Spleen (tissue), 11 donors: ENCODE data around the gene KCNE3. TPM values are rescaled to one million over a fixed set of nuclear protein-coding genes. Genes with fewer than 3 reads are reported as not detected.

Source experiments
- DNase-seq: peaks from one replicate; pipeline ENCODE4 v3.0.0-alpha.2; 2020
- H3K27ac ChIP-seq, 8 donors: fragments of 200-600 bp; sonication (generic) in 7 of 8; 1 replicate in 4 of 8; 2 replicates in 4 of 8; pipeline versions ENCODE4 v1.5.0 to v1.8.0; 2016 to 2021; ENCODE audit warnings: inconsistent platforms in 4 of 8, mild to moderate bottlenecking in 4 of 8, moderate library complexity in 1 of 8
- H3K27me3 ChIP-seq, 7 donors: fragments of 200-600 bp; sonication (generic) in 6 of 7; replicated peaks in 1 of 7; 1 replicate in 4 of 7; 2 replicates in 3 of 7; pipeline versions ENCODE4 v1.5.0 to v1.8.0; 2016 to 2021; ENCODE audit warnings: inconsistent platforms in 3 of 7, mild to moderate bottlenecking in 1 of 7
- H3K36me3 ChIP-seq, 6 donors: fragments of 200-600 bp; sonication (generic) in 5 of 6; 1 replicate in 4 of 6; 2 replicates in 2 of 6; pipeline versions ENCODE4 v1.5.0 to v1.8.0; 2016 to 2021; ENCODE audit warnings: inconsistent platforms in 2 of 6
- H3K4me1 ChIP-seq, 6 donors: fragments of 200-600 bp; sonication (generic) in 5 of 6; 1 replicate in 3 of 6; 2 replicates in 3 of 6; pipeline versions ENCODE4 v1.5.0 to v1.8.0; 2016 to 2021; ENCODE audit warnings: inconsistent platforms in 3 of 6
- H3K4me3 ChIP-seq, 8 donors: fragments of 200-600 bp; sonication (generic) in 7 of 8; 1 replicate in 4 of 8; 2 replicates in 4 of 8; pipeline versions ENCODE4 v1.5.0 to v1.8.0; 2016 to 2021; ENCODE audit warnings: inconsistent platforms in 4 of 8, mild to moderate bottlenecking in 4 of 8, moderate library complexity in 2 of 8
- H3K9me3 ChIP-seq, 8 donors: fragments of 200-600 bp; sonication (generic) in 7 of 8; 1 replicate in 4 of 8; 2 replicates in 4 of 8; pipeline versions ENCODE4 v1.5.0 to v1.8.0; 2016 to 2021; ENCODE audit warnings: inconsistent platforms in 4 of 8
- CTCF ChIP-seq, 11 experiments: fragments of 200-600 bp in 7 of 11; fragments of 450-650 bp in 4 of 11; sonication (generic) in 4 of 11; IDR thresholded peaks in 8 of 11; conservative IDR thresholded peaks in 3 of 11; 1 replicate in 7 of 11; 2 replicates in 4 of 11; pipeline versions ENCODE4 v1.4.0 to v1.8.0; 2016 to 2021; ENCODE audit warnings: antibody characterized with exemption in 11 of 11, inconsistent platforms in 4 of 11, mild to moderate bottlenecking in 1 of 11
- POLR2A ChIP-seq, 3 donors: fragments of 450-650 bp; IDR thresholded peaks; one replicate each; pipeline ENCODE4 v1.5.1; 2017; ENCODE audit warnings: antibody characterized with exemption in 3 of 3, mild to moderate bottlenecking in 1 of 3
- POLR2AphosphoS5 ChIP-seq, 3 donors: sonication (generic); formaldehyde crosslinking; IDR thresholded peaks; one replicate each; pipeline ENCODE4 v1.5.1; 2017; ENCODE audit warnings: antibody characterized with exemption in 3 of 3
- WGBS, 5 donors: extraction: QIAGEN DNeasy Blood & Tissue Kit in 3 of 5; methylation state at CpG; one replicate each; pipeline versions ENCODE4 v1.1.5 to v1.1.7; 2013 to 2018; 5-methylcytosine and 5-hydroxymethylcytosine counted together
- intact Hi-C: fragments of 100-400 bp; cut with DNase I; formaldehyde crosslinking; loops from one replicate; pipeline ENCODE4 v1.15.0; 2023; ENCODE audit warnings: low total_unique reads
- polyA plus RNA-seq, 3 donors: library from polyadenylated mRNA; stranded (reverse); fragments of 200-250 nt; gene quantifications; one replicate each; pipeline ENCODE4 v1.2.1, GENCODE V29; 2013
- total RNA-seq, 7 donors: library from RNA; depleted of rRNA in 3 of 7; stranded (reverse); fragments of >200 nt in 3 of 7; fragmentation: NEBNext Ultra II Directional in 4 of 7; extraction: Animal tissue kit (Norgen Biotek cat#: 25700) in 4 of 7; gene quantifications; one replicate each; pipeline versions ENCODE4 v1.1.0 to v1.2.1, GENCODE V29; 2016 to 2021
- donor health status: healthy with polysubstance abuse.
- donor health status: DM: no; HTN: no; CAD: no; lungs with moderate emphysema.
- donor health status: DM: no; HTN: no; CAD: no.
- donor health status: Bipolar disorder and iron deficiency.
- donor health status: healthy.
- donor health status: DM: no; HTN: no; CAD: no.
- donor health status: DM: yes; HTN: yes; CAD: no.

KCNE3 gene
- total and polyA plus RNA-seq, 10 donors: 4.2 to 61.8 (median 23.3) TPM

GRCh38 chr11:74450318-74450717 lies 17.0 kb downstream of the KCNE3 start:
- peaks cover 0 to 6% (median 0%) of the 10 kb centered on the region in 6 donors for H3K36me3 ChIP-seq
- no peak overlapping the region for H3K4me3 ChIP-seq
- H3K27me3 ChIP-seq: peaks cover 0 to 11% (median 0%) of the 10 kb centered on the region in 7 donors
- intact Hi-C loops: no loop called here
- H3K9me3 ChIP-seq: no peaks in the 10 kb centered on the region
- no peak overlapping the region for H3K27ac ChIP-seq
- TF ChIP-seq POLR2A (IDR thresholded peaks at IDR 0.05): no peak
- TF ChIP-seq POLR2AphosphoS5 (IDR thresholded peaks at IDR 0.05): no peak
- TF ChIP-seq CTCF (IDR thresholded peaks at IDR 0.05 in 8 of 11, conservative IDR thresholded peaks at IDR 0.05 in 3 of 11): no peak
- no peak for DNase-seq
- H3K4me1 ChIP-seq: peaks cover 0 to 23% (median 11%) of the 10 kb centered on the region in 6 donors
- 79 to 91% (median 87%) methylated on average over 6 of the region's 6 CpGs for WGBS, 5 donors

DNA sequence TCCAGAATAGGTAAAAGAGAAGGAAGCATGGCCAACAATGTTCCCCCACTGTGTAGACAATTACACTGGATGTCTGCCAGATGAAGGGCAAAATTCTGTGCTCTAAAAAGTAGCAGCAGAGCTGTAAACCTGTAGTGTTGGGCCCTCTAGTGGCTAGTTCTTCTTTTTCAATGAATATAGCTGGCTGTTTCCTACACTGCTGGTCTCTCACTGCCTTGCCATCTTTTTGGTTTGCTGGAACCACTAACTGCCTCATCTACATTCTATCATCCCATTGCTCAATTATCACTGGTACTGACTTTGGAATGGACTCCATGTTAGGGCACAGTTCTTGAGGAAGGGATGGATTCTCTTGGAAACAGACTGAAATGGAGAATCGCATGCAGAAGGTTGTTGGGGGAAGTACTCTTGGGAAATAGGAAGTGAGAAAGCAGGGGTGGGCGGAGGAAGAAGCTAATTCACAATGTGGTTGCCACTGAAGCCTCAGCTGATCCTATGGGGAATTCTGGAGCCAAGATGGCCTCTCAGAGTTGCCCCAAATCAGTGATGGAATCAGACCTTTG lies 17.9 kb downstream of the KCNE3 start:
- H3K27ac ChIP-seq: peak overlapping the region in 2 of 8 donors; percentile 19 to 50
- H3K27me3 ChIP-seq: peaks cover 0 to 11% (median 0%) of the 10 kb centered on the region in 7 donors
- intact Hi-C loops: no loop called here
- no peaks in the 10 kb centered on the region for H3K36me3 ChIP-seq
- peak overlapping the region in 1 of 8 donors; percentile 37 for H3K4me3 ChIP-seq
- WGBS, 5 donors: 14 to 32% (median 22%) methylated on average over 2 of the region's 2 CpGs
- no peak for TF ChIP-seq POLR2AphosphoS5 (IDR thresholded peaks at IDR 0.05)
- peak; percentile 54 to 79 (median 71) for TF ChIP-seq CTCF (IDR thresholded peaks at IDR 0.05 in 8 of 11, conservative IDR thresholded peaks at IDR 0.05 in 3 of 11)
- H3K9me3 ChIP-seq: no peaks in the 10 kb centered on the region
- peaks cover 0 to 23% (median 11%) of the 10 kb centered on the region in 6 donors for H3K4me1 ChIP-seq
- no peak for DNase-seq

GRCh38 chr11:74447720-74448119 lies 19.6 kb downstream of the KCNE3 start:
- no peak for DNase-seq
- H3K9me3 ChIP-seq: no peaks in the 10 kb centered on the region
- peaks cover 0 to 6% (median 0%) of the 10 kb centered on the region in 7 donors for H3K27me3 ChIP-seq
- intact Hi-C loops: loop anchor here (1.0 kb wide), 1 partner anchor 56 kb away; no protein-coding TSS in a partner anchor
- H3K4me1 ChIP-seq: peaks cover 0 to 15% (median 9%) of the 10 kb centered on the region in 6 donors
- no peak overlapping the region for H3K4me3 ChIP-seq
- no peaks in the 10 kb centered on the region for H3K36me3 ChIP-seq
- TF ChIP-seq POLR2A (IDR thresholded peaks at IDR 0.05): no peak
- no peak overlapping the region for H3K27ac ChIP-seq

- intact Hi-C loops: no loop called here
- no peak overlapping the region for H3K27ac ChIP-seq
- WGBS, 5 donors: 79 to 91% (median 83%) methylated on average over 1 of the region's 1 CpG
- H3K36me3 ChIP-seq: no peaks in the 10 kb centered on the region
- no peak for DNase-seq
- no peak overlapping the region for H3K4me3 ChIP-seq
- peaks cover 0 to 15% (median 9%) of the 10 kb centered on the region in 6 donors for H3K4me1 ChIP-seq
- no peaks in the 10 kb centered on the region for H3K27me3 ChIP-seq
- TF ChIP-seq POLR2AphosphoS5 (IDR thresholded peaks at IDR 0.05) (no peak), CTCF (IDR thresholded peaks at IDR 0.05 in 8 of 11, conservative IDR thresholded peaks at IDR 0.05 in 3 of 11) (no peak), POLR2A (IDR thresholded peaks at IDR 0.05) (no peak)
- no peaks in the 10 kb centered on the region for H3K9me3 ChIP-seq
These were observed 20.8 kb downstream of the KCNE3 start for GRCh38 chr11:74446532-74446938.
